ENCODE measurements around the gene PPIC. TPM values are rescaled to one million over a fixed set of nuclear protein-coding genes. Genes with fewer than 3 reads are reported as not detected.

The PPIC gene
- total RNA-seq, 6 donors from 2014 or later = 8.4 to 46.1 (median 29.2) TPM

GRCh38 chr5:123037104-123037418 lies 536 bp upstream of the PPIC start:
- no peak for ATAC-seq (ENCODE audit: low FRiP score in 2 of 2)
- WGBS, 2 donors = 3 to 8% methylated on average over 5 to 11 of the region's 11 CpGs
- no peak for DNase-seq
- Histone ChIP-seq H3K4me1 (peaks cover 0 to 20% (median 2%) of the 10 kb centered on the region in 4 donors), H3K36me3 (no peaks in the 10 kb centered on the region), H3K4me3 (peak overlapping the region; percentile 66 to 95 (median 82)), H3K27me3 (peaks cover 0 to 9% (median 0%) of the 10 kb centered on the region in 4 donors), H3K9me3 (no peaks in the 10 kb centered on the region), H3K27ac (peak overlapping the region; percentile 84 to 96 (median 92))
- TF ChIP-seq POLR2A (IDR thresholded peaks at IDR 0.05) (no peak), EP300 (IDR thresholded peaks at IDR 0.05) (no peak), POLR2AphosphoS5 (IDR thresholded peaks at IDR 0.05) (no peak), CTCF (IDR thresholded peaks at IDR 0.05) (no peak)

DNA sequence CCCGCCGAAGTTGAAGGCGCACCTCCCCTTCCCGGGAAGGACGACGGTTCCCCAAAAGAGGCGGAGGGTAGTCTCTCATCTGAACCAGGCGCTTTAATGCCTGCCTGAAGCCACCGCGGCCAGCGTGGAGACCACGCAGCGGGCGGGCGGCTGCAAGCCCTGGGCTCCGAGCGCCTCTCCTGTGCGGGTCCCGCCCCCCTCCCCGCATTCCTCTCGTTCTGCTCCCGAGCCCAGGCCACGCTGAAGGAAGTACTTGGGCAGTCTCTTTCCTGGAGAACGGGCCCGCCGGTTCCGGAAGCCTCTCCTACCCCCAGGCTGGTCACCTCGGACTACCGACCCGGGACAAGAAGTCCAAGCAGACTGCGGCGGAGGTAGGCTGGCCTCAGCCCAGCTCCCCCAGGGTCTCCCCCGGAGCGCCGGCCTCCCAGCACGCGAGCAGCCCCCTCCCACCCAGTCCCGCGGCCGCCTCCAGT lies 571 bp downstream of the PPIC start:
- Histone ChIP-seq H3K4me3 (peak overlapping the region; percentile 66 to 95 (median 82)), H3K27ac (peak overlapping the region; percentile 84 to 96 (median 92)), H3K36me3 (no peaks in the 10 kb centered on the region), H3K4me1 (peaks cover 0 to 20% (median 2%) of the 10 kb centered on the region in 4 donors), H3K9me3 (no peaks in the 10 kb centered on the region), H3K27me3 (peaks cover 0 to 9% (median 0%) of the 10 kb centered on the region in 4 donors)
- TF ChIP-seq POLR2AphosphoS5 (IDR thresholded peaks at IDR 0.05) = no peak
- ATAC-seq (ENCODE audit: low FRiP score in 2 of 2) (peak; percentile 78 to 83), DNase-seq (peak; percentile 69 to 88)
- WGBS, 2 donors = 0% methylated on average over 22 of the region's 40 CpGs; no CpG with 5 or more reads in 1 of the 2 donors

DNA sequence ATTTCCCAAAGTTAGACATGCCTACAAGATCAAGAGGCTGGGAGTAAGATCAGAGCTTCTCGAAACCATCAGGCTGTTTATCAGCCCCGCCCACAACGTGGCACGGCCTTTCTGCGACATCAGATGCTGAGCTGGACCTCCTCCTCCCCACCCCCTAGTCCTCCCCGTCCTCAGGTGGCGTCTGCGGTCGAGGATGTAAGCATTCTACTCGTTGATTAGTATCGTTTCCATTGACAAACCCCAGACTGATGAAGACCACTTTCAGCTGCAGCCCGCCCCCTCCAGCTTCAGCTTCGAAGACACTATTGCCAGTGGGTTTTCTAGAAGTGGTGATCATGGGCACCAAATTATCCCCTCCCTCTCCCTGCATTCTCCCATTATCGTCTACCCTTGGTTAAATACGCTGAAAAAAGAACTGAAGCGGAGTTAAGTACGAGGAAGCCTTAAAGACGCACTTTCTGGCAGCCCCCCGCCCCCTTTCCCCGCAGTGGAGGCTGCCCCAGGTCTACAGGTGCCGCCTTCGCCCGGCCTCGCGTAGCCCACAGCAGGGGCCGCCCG lies 1.1 kb downstream of the PPIC start:
- WGBS, 2 donors = 2 to 7% methylated on average over 20 to 27 of the region's 27 CpGs
- ATAC-seq (ENCODE audit: low FRiP score in 2 of 2) = peak in 1 of 2 donors; percentile 23

GRCh38 chr5:123033157-123033671 lies 3.3 kb downstream of the PPIC start:
- peaks cover 0 to 20% (median 2%) of the 10 kb centered on the region in 4 donors for H3K4me1 ChIP-seq
- H3K27me3 ChIP-seq = peaks cover 0 to 9% (median 0%) of the 10 kb centered on the region in 4 donors
- WGBS, 2 donors = 86 to 87% methylated on average over 6 of the region's 6 CpGs
- no peak for DNase-seq
- TF ChIP-seq CTCF (IDR thresholded peaks at IDR 0.05) (no peak), POLR2AphosphoS5 (IDR thresholded peaks at IDR 0.05) (no peak), EP300 (IDR thresholded peaks at IDR 0.05) (no peak), POLR2A (IDR thresholded peaks at IDR 0.05) (no peak)
- no peaks in the 10 kb centered on the region for H3K9me3 ChIP-seq
- peaks cover 0 to 10% (median 1%) of the 10 kb centered on the region in 4 donors for H3K36me3 ChIP-seq
- no peak overlapping the region for H3K27ac ChIP-seq
- H3K4me3 ChIP-seq = no peak overlapping the region
- no peak for ATAC-seq (ENCODE audit: low FRiP score in 2 of 2)

More for the DNA sequence above, 1.1 kb downstream of the PPIC start:
- peak in 1 of 2 donors; percentile 79 for DNase-seq
- Histone ChIP-seq H3K4me1 (peaks cover 0 to 20% (median 2%) of the 10 kb centered on the region in 4 donors), H3K27me3 (peaks cover 0 to 9% (median 0%) of the 10 kb centered on the region in 4 donors), H3K4me3 (peak overlapping the region; percentile 66 to 95 (median 82)), H3K36me3 (no peaks in the 10 kb centered on the region), H3K27ac (peak overlapping the region; percentile 84 to 96 (median 92)), H3K9me3 (no peaks in the 10 kb centered on the region)
- TF ChIP-seq EP300 (IDR thresholded peaks at IDR 0.05) (no peak), POLR2AphosphoS5 (IDR thresholded peaks at IDR 0.05) (peak in 1 of 2 donors; percentile 24), POLR2A (IDR thresholded peaks at IDR 0.05) (no peak), CTCF (IDR thresholded peaks at IDR 0.05) (no peak)

DNA sequence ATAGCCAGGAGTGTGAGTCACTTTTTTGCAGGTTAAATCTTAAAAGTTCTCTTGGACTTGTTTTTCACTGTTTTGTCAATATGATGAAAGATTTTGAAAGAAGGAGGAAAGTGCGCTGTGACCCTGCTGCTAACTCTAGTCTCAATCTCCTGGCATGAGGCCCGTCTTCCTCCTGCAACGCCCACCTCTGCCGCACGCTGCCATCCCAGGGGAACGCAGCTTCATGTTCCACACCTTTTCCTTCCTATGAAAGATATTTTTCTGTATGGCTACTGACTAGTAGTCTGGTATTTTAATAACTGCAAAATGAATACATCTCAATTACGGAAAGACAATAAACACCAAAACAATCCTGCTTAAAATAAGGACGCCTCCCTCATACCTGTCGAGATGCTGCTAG lies 8.3 kb downstream of the PPIC start:
- ATAC-seq (ENCODE audit: low FRiP score in 2 of 2) (no peak), DNase-seq (no peak)
- Histone ChIP-seq H3K27ac (no peak overlapping the region), H3K27me3 (no peaks in the 10 kb centered on the region), H3K4me1 (no peaks in the 10 kb centered on the region), H3K4me3 (no peak overlapping the region), H3K9me3 (no peaks in the 10 kb centered on the region), H3K36me3 (peaks cover 0 to 44% (median 10%) of the 10 kb centered on the region in 4 donors)
- WGBS, 2 donors = 76 to 93% methylated on average over 9 of the region's 9 CpGs
- no peak for TF ChIP-seq POLR2A (IDR thresholded peaks at IDR 0.05)
- no peak for TF ChIP-seq CTCF (IDR thresholded peaks at IDR 0.05)
- TF ChIP-seq EP300 (IDR thresholded peaks at IDR 0.05) = no peak

Data from upper lobe of left lung (tissue), 6 donors.